ELF-1 (cell line): ENCODE results near the gene PRR7.
"Not testable (repeated sequence)": the region's sequence is repeated elsewhere in the genome, so short reads cannot be mapped to it uniquely, and the experiment has no call there.

Experiments used
- DNase-seq: peaks from one replicate; pipeline ENCODE4 v3.0.0-alpha.2; 2016; ENCODE audit warnings: low read depth, low spot score

PRR7 gene

GRCh38 chr5:177484902-177485549 lies 38.4 kb downstream of the PRR7 start:
- DNase-seq, result no peak

- DNase-seq, result not testable (repeated sequence)
These were observed 39.1 kb downstream of the PRR7 start for GRCh38 chr5:177485753-177486152.

- no peak for DNase-seq
These were observed 39.6 kb downstream of the PRR7 start for GRCh38 chr5:177486256-177486655.

- no peak for DNase-seq
These were observed 40.5 kb downstream of the PRR7 start for GRCh38 chr5:177487144-177487543.

GRCh38 chr5:177487975-177488374 lies 41.4 kb downstream of the PRR7 start:
- no peak for DNase-seq

- DNase-seq, result no peak
These were observed 42.6 kb downstream of the PRR7 start for GRCh38 chr5:177489119-177489716.

- DNase-seq, result no peak
These were observed 43.8 kb downstream of the PRR7 start for GRCh38 chr5:177490311-177490991.

- no peak for DNase-seq
These were observed 44.4 kb downstream of the PRR7 start for GRCh38 chr5:177490992-177491391.

GRCh38 chr5:177491429-177491945 lies 44.9 kb downstream of the PRR7 start:
- peak; percentile 95 for DNase-seq

- no peak for DNase-seq
These were observed 45.6 kb downstream of the PRR7 start for GRCh38 chr5:177491983-177492746.

- no peak for DNase-seq
These were observed 46.2 kb downstream of the PRR7 start for GRCh38 chr5:177492841-177493240.

GRCh38 chr5:177493795-177494345 lies 47.3 kb downstream of the PRR7 start:
- DNase-seq, result no peak

- DNase-seq, result peak; percentile 80
These were observed 48.0 kb downstream of the PRR7 start for GRCh38 chr5:177494346-177495195.

GRCh38 chr5:177495243-177496060 lies 48.8 kb downstream of the PRR7 start:
- DNase-seq, result peak; percentile 90

- DNase-seq, result peak; percentile 71
These were observed 49.6 kb downstream of the PRR7 start for GRCh38 chr5:177496070-177496726.

- peak; percentile 94 for DNase-seq
These were observed 50.2 kb downstream of the PRR7 start for GRCh38 chr5:177496727-177497291.

GRCh38 chr5:177497292-177498012 lies 50.8 kb downstream of the PRR7 start, which contains the start of gene PDLIM7:
PDLIM7 (minus strand) TSS chr5:177497604; CDS start chr5:177496512, 1,092 bp downstream.
- DNase-seq, result peak; percentile 100
